HUES64 (cell line): ENCODE data around the gene SDCBP2. TPM values are rescaled to one million over a fixed set of nuclear protein-coding genes. Genes with fewer than 3 reads are reported as not detected.

Source experiments
- H3K27ac ChIP-seq: 2 replicates; pipeline ENCODE4 v1.7.0; 2013; ENCODE audit warnings: low read depth, low read length, inconsistent platforms
- H3K27me3 ChIP-seq: 2 replicates; pipeline ENCODE4 v1.6.1; 2013; ENCODE audit warnings: mild to moderate bottlenecking, low read length; ENCODE audit not compliant: insufficient read depth
- H3K36me3 ChIP-seq: 2 replicates; pipeline ENCODE4 v1.6.1; 2013; ENCODE audit warnings: mild to moderate bottlenecking, low read length; ENCODE audit not compliant: insufficient read depth
- H3K4me1 ChIP-seq: 2 replicates; pipeline ENCODE4 v1.6.1; 2013; ENCODE audit warnings: mild to moderate bottlenecking, low read length, moderate library complexity; ENCODE audit not compliant: insufficient read depth
- H3K4me3 ChIP-seq: 2 replicates; pipeline ENCODE4 v1.5.1; 2013; ENCODE audit warnings: mild to moderate bottlenecking, low read length, moderate library complexity
- H3K9ac ChIP-seq: 2 replicates; pipeline ENCODE4 v1.6.1; 2013; ENCODE audit warnings: mild to moderate bottlenecking, low read depth, low read length
- H3K9me3 ChIP-seq: 2 replicates; pipeline ENCODE4 v1.6.1; 2013; ENCODE audit warnings: low read depth, low read length; ENCODE audit not compliant: insufficient read depth
- WGBS: fragments of 150-250, 120-280 bp; methylation state at CpG from one replicate; pipeline ENCODE4 v1.1.7; 2013; ENCODE audit warnings: missing lambda C conversion rate; 5-methylcytosine and 5-hydroxymethylcytosine counted together
- polyA plus RNA-seq, 2 experiments: library from polyadenylated mRNA; stranded (reverse); fragments of 50-300 nt; gene quantifications; one replicate each; pipeline ENCODE4 v1.2.3, GENCODE V29; 2013

SDCBP2 gene, protein sequence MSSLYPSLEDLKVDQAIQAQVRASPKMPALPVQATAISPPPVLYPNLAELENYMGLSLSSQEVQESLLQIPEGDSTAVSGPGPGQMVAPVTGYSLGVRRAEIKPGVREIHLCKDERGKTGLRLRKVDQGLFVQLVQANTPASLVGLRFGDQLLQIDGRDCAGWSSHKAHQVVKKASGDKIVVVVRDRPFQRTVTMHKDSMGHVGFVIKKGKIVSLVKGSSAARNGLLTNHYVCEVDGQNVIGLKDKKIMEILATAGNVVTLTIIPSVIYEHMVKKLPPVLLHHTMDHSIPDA
- 1.3 TPM for polyA plus RNA-seq (2013, experiment 1 of 2)
- 1.8 TPM for polyA plus RNA-seq (2013, experiment 2 of 2)

- no peak within 1 kb of the TSS for H3K9ac ChIP-seq
- H3K9me3 ChIP-seq = no peaks in the 10 kb centered on the region
- H3K36me3 ChIP-seq = peaks cover 9% of the 10 kb centered on the region
- H3K4me3 ChIP-seq = no peak within 1 kb of the TSS
- no peaks in the 10 kb centered on the region for H3K27me3 ChIP-seq
- H3K4me1 ChIP-seq = peaks cover 7% of the 10 kb centered on the region; the same call in 1 of the 2 replicates
- WGBS = 91% methylated on average over 7 of the region's 8 CpGs
- H3K27ac ChIP-seq = no peak within 1 kb of the TSS
Measured at GRCh38 chr20:1328680-1329330, at the start of gene SDCBP2. Gene SDCBP2, minus strand, starts transcription at chr20:1329139. Its CDS starts 8,723 bp downstream, at chr20:1320416.

- Histone ChIP-seq H3K9ac (no peak overlapping the region), H3K9me3 (no peaks in the 10 kb centered on the region), H3K27me3 (no peaks in the 10 kb centered on the region), H3K27ac (no peak overlapping the region), H3K4me3 (no peak overlapping the region), H3K36me3 (peaks cover 25% of the 10 kb centered on the region), H3K4me1 (peaks cover 26% of the 10 kb centered on the region)
- 88% methylated on average over 6 of the region's 6 CpGs for WGBS
Measured at GRCh38 chr20:1378735-1379125, 49.8 kb upstream of the SDCBP2 start.

- Histone ChIP-seq H3K36me3 (peaks cover 30% of the 10 kb centered on the region), H3K27ac (no peak overlapping the region), H3K9ac (no peak overlapping the region), H3K27me3 (no peaks in the 10 kb centered on the region), H3K4me3 (no peak overlapping the region), H3K4me1 (peaks cover 26% of the 10 kb centered on the region), H3K9me3 (no peaks in the 10 kb centered on the region)
- 73% methylated on average over 6 of the region's 6 CpGs for WGBS
Measured at GRCh38 chr20:1377984-1378734, 49.2 kb upstream of the SDCBP2 start.

DNA sequence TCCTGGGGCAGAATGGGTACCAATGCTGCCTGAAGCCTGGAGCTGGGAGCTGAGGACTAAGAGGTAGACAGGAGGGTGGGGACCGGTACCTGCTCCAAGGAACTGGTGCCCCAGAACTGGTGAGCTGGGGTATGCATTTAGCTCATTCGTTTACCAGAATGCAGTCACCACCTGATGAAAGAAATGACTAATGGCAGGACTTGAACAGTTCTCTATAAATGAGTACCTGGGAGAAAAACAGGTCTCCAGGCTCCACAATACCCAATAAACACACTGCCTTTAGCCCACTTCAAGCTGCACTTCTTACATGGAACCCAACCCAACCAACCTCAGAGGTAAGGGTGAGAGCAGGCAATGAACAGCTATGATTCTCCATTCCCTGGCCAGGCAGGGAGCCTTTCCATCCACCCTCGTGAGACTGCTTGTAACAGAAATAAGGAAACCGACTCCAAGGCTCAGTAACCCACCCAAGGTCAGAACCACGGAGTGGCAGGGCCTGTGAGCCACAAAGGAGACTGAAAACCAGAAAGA, 48.5 kb upstream of the SDCBP2 start:
- H3K4me1 ChIP-seq = peaks cover 26% of the 10 kb centered on the region
- no peaks in the 10 kb centered on the region for H3K9me3 ChIP-seq
- no peak overlapping the region for H3K9ac ChIP-seq
- 91% methylated on average over 5 of the region's 5 CpGs for WGBS
- H3K27me3 ChIP-seq = no peaks in the 10 kb centered on the region
- H3K4me3 ChIP-seq = no peak overlapping the region
- H3K27ac ChIP-seq = no peak overlapping the region
- peaks cover 30% of the 10 kb centered on the region for H3K36me3 ChIP-seq

- Histone ChIP-seq H3K4me3 (no peak overlapping the region), H3K9ac (no peak overlapping the region), H3K9me3 (no peaks in the 10 kb centered on the region), H3K27ac (no peak overlapping the region), H3K4me1 (peaks cover 26% of the 10 kb centered on the region), H3K27me3 (no peaks in the 10 kb centered on the region), H3K36me3 (peaks cover 34% of the 10 kb centered on the region)
- 97% methylated on average over 7 of the region's 7 CpGs for WGBS
Measured at GRCh38 chr20:1376408-1377270, 47.7 kb upstream of the SDCBP2 start.

DNA sequence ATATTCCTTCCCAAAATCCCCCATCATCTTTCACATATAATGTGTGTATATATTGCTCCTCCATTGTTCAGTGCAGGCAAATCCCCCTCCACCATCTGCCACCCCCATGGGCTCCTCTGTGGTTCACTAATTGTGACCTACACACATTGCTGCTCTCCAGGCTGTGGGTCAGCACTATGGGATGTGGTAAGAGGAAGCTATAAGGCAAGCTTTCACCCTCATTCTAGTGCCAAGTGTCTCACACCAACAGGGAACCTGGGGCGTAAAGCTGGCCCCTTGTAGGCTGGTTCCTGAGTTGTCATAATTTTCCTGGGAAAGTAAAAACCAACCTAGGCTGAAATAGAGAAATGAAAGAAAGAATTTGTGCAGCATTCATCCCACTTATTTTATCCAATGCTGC, 47.1 kb upstream of the SDCBP2 start:
- Histone ChIP-seq H3K9me3 (no peaks in the 10 kb centered on the region), H3K27me3 (no peaks in the 10 kb centered on the region), H3K4me1 (peaks cover 26% of the 10 kb centered on the region), H3K36me3 (peaks cover 40% of the 10 kb centered on the region), H3K4me3 (no peak overlapping the region), H3K9ac (no peak overlapping the region), H3K27ac (no peak overlapping the region)
- WGBS = 100% methylated on average over 1 of the region's 1 CpG

- H3K4me3 ChIP-seq = no peak overlapping the region
- 82% methylated on average over 8 of the region's 8 CpGs for WGBS
- peaks cover 45% of the 10 kb centered on the region for H3K36me3 ChIP-seq
- peaks cover 26% of the 10 kb centered on the region for H3K4me1 ChIP-seq
- no peaks in the 10 kb centered on the region for H3K9me3 ChIP-seq
- H3K27ac ChIP-seq = no peak overlapping the region
- no peaks in the 10 kb centered on the region for H3K27me3 ChIP-seq
- no peak overlapping the region for H3K9ac ChIP-seq
Measured at GRCh38 chr20:1375515-1375914, 46.6 kb upstream of the SDCBP2 start.

GRCh38 chr20:1374246-1374645, 45.3 kb upstream of the SDCBP2 start:
- Histone ChIP-seq H3K9me3 (no peaks in the 10 kb centered on the region), H3K4me3 (no peak overlapping the region), H3K36me3 (peaks cover 51% of the 10 kb centered on the region), H3K4me1 (peaks cover 22% of the 10 kb centered on the region), H3K27me3 (no peaks in the 10 kb centered on the region), H3K27ac (no peak overlapping the region), H3K9ac (no peak overlapping the region)
- WGBS = no CpG with 5 or more reads among the region's 2 CpGs

DNA sequence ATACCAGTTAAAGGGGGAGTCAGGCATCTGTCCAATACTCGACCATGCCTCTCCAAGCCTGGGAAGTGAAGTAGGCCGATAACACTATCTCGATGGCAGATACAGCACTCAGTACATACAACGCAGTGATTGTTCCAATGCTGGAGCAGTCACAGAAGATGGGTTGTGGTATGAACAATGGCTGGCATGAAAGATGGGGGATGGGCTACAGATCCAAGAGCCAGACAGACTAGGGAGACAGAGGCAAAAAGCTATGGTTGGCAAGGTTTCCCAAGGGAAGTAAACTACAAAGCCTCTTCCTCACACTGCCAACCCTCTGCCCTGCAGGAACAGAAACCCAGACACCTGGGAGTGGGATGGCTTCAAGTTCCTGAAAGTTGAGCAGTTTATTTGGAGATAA, 44.7 kb upstream of the SDCBP2 start:
- Histone ChIP-seq H3K4me3 (no peak overlapping the region), H3K27ac (no peak overlapping the region), H3K9ac (no peak overlapping the region), H3K36me3 (peaks cover 54% of the 10 kb centered on the region), H3K27me3 (no peaks in the 10 kb centered on the region), H3K9me3 (no peaks in the 10 kb centered on the region), H3K4me1 (peaks cover 22% of the 10 kb centered on the region)
- 96% methylated on average over 4 of the region's 4 CpGs for WGBS

- H3K4me3 ChIP-seq = no peak overlapping the region
- no peak overlapping the region for H3K27ac ChIP-seq
- peaks cover 16% of the 10 kb centered on the region for H3K4me1 ChIP-seq
- no peaks in the 10 kb centered on the region for H3K27me3 ChIP-seq
- H3K9ac ChIP-seq = no peak overlapping the region
- 100% methylated on average over 1 of the region's 3 CpGs for WGBS
- H3K36me3 ChIP-seq = peaks cover 60% of the 10 kb centered on the region
- H3K9me3 ChIP-seq = no peaks in the 10 kb centered on the region
Measured at GRCh38 chr20:1373036-1373435, 44.1 kb upstream of the SDCBP2 start.
